HG03159 (cell line): ENCODE measurements around the gene F2RL2.
"Not testable (repeated sequence)": the region's sequence is repeated elsewhere in the genome, so short reads cannot be mapped to it uniquely, and the experiment has no call there.

Experiments
- ATAC-seq: cut with Tn5 transposase; IDR thresholded peaks from one replicate; pipeline ENCODE4 v1.9.1; 2021; ENCODE audit warnings: mild to moderate bottlenecking, moderate library complexity; ENCODE audit not compliant: unreplicated experiment

The F2RL2 gene

DNA sequence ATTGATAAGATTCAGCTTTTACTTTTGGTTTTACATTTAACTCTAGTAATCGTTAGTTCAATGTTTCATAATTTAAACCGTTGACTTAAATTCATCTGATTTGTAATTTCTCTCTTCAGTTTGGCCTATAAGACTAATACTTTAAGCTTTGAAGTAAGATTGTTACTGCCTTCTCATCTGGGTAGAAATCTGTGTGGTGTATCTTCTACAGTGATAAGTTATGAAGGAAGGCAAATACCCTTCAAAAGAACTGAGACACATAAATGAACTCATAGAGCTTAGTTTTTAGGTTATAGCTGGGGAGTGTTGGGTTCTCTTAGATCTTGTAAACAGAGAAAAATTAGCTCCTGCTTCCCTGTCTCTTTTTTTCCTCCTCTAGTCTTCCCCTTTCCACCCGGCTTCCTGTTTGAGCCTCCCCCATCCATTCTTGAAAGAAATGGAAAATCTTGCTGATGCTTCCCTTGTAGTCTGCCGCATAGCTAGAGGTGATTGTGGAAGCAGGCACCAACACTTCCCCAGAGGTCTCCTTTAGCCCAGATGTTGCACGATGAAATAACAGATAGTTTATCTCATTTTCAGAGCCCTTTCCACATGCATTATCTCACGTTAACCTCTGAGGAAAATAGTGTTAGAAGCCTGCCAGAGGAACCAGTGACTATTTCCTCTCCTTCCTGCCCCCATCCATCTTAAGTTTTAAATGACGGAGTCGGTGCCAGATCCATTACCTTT lies 2.0 kb upstream of the F2RL2 start:
- no peak for ATAC-seq

DNA sequence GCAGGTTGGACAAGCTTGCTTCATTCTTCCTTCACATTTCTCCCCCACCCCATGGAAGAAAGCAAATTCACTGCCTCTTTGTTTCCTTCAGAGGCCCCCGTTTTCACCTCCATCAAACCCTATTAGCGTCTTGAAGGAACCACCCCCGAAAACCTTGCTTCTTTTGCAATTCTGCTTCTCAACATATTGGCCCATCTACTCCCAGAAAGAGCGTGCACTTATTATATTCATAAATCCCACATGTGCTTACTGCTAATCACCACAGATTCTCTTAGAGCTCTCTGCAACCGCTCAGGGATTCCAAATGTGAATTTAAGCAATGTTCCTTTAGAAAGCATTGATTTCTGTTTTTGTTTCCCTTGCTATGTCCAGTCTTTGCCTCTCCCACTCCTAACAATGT lies 1.1 kb downstream of the F2RL2 start:
- no peak for ATAC-seq

DNA sequence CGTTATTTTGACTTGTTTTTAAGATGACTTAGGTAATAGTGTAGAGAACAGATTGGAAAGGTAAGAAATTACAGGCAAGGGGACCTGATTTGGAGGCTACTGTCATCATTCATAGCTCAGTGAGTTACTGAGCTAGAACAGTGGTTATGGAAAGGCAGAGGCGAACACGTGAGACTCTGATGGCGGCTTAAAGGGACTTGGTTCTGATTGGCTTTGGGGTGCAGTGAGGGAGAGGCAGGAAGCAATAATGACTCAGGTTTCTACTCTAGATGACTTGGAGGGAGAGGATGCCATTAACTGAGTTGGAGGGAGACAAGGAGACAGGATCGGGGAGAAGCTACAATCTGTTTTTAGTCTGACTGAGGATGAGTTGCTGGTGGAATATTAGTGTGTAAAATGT lies 3.0 kb downstream of the F2RL2 start:
- no peak for ATAC-seq

DNA sequence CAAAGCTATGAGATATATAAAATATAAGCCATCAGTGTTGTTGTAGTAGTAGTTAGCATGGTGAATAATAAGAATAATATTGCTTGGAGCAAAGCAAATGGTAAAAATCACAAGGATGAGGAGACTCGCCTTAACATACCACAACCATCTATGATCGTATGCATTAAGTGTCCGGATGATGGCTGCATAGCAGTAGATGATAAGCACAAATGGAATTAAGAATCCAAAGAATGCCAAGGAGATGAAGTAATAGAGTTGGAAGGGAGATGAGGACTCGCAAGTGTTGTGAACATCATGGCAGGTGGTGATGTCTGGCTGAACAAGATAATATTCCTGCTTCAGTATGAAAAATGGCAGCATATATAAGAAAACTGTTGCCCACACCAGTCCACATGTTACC lies 5.5 kb downstream of the F2RL2 start:
- ATAC-seq = no peak

DNA sequence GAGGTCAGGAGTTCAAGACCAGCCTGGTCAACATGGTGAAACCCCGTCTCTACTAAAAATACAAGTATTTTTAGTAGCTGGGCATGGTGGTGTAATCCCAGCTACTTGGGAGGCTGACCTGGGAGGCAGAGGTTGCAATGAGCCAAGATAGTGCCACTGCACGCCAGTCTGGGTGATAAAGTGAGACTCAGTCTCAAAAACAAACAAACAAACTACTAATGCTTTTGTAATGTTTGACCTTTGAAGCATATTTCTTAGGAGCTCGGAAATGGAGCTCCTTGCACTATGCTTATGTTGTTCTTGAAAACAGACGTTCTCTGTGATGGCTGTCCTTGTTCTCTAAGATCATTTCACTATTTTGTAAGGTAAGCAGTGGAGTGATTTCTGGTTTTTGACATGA lies 6.0 kb downstream of the F2RL2 start:
- ATAC-seq = no peak

DNA sequence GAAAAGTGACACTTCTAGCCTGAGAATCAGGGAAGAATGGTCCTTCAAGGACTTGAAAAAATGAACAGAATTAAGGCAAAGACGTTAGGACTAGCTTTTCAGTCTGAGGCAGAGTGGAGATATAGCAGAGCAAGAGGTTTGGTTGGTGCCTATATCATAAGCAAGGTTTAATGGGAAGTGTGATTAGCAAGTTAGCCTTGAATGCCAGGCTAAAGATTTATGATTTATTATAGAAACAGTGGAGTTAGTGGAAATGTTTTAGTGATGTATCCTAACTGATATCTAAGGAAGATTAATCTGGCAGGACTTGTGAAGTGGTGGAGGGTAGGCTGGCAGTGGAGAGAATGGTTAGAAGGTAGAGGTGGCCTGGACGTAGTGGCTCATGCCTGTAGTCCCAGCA lies 7.0 kb downstream of the F2RL2 start:
- no peak for ATAC-seq

DNA sequence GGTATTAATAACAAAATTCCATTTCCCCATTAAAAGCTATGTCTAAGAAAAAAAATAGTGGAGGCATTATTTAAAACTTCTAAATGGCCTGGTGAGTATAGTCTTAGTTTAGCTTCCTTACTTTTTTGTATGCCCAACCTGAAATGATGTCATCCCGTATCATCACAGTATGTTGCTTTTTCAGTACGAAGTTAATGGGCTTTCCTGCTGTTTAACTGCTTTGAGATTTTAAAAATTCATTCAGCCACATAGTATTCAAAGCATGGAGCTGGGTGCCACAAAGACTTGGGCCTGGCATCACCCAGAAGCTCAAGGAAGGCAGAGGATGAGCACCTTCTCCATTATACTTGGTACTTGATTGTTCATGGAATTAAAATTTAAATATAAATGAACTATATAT lies 7.4 kb downstream of the F2RL2 start:
- no peak for ATAC-seq

DNA sequence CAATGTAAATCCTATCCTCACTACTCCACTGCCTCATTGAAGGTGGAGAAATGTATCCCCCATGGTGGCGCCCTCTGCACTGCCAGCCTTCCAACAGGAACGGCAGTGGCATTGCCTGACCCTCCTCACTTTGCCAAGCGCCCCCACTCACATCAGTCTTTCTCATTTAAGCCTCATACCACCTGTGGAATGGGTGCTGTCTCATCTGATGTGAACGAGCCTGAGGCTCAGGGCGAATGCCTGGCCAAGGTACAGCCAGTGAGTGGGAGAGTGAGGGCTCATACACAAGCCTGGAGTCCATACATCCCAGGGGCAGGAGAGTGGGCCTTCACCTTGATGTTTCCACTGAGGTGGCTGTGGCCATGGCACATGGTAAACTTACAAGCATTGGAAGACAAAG lies 10.3 kb downstream of the F2RL2 start:
- no peak for ATAC-seq

DNA sequence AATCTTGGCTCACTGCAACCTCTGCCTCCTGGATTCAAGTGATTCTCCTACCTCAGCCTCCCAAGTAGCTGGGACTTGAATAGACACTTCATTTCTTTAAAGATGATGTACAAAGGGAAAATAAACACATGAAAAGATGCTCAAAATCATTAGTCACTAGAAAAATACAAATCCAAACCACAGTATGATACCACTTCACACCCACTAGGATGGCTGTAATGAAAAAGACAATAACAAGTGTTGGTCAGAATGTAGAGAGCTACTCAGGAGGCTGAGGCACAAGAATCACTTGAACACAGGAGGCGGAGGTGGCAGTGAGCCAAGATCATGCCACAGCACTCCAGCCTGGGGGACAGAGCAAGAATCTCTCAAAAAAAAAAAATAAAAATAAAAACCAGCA lies 13.0 kb downstream of the F2RL2 start:
- ATAC-seq = no peak

DNA sequence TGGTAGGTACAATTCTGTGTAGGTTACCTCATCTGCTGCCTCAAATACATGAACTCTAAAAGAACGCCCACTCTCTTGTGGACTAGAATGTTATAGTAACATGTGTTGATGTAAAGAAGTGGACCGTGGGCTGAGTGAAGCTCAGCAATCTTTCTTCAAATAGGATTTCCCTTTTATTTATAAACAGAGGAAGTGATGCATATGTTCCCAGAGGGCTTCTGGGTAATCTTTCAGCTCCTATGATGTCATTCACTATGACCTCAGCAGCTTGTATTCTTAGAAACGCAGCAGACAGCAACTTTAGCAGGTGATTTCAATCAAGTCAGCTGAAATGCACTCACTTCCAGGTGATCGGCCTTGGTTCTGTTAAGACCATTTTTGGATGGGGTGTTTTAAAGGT lies 14.4 kb downstream of the F2RL2 start:
- ATAC-seq = no peak

DNA sequence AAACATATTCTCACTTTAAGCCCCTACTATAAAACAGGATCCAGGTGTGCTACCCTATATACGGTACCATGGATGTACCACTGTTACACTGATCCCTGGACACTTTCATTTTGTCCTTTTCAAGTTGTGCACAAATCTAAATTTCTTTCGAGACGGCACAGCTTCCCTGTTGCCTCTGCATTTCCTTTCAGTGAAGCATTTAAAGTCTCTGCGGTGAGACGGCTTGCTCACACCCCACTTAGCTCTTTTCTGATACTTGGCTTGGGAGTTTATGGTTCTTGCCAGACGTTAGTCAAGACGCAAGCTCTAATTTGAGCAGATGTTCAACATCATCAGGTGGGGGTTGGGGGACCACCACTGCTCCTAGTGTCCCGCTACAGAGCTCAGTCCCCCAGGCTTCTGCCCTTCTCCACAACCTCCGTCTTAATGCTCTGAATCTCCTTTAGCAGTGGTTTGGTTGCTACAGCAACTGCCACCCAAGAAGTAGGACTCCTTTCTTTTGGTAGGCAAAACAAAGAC lies 15.8 kb downstream of the F2RL2 start:
- ATAC-seq = no peak

DNA sequence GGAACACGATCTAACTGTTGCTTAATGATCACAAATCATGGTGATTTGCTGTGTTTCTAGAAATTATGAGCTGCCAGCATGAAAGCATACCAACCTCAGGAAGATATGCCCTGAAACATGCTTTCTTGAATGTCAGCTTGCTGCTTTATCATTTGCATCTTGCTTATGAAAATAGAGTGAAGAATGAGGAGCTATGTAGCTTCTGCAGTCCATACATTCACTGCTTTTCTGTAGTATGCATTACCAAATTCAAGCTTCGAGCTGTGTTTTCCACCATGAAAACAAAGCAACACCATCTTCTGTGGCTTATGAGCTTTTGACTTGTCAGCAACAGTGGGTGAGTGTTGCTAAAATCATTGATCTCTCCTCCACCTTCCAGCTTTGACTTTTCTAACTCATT lies 16.5 kb downstream of the F2RL2 start:
- ATAC-seq = no peak

DNA sequence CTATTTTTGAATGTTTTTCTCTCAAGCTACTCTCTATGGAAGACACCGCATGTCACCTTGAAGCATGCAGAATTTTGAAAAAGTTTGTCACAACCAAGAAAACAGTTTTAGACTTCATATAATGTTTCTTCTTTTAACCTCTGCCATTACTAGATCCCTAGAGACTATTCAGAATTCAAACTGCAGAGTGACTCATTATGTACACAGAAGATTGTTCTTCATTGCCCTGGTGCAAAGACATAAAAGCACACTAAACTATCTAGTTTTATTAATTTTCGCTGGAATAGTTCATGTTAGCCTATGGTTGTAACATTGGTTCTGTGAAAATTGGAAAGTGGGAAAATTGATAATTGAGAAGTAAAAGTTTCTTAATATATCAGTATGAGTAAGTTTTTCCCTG lies 18.4 kb downstream of the F2RL2 start:
- no peak for ATAC-seq

DNA sequence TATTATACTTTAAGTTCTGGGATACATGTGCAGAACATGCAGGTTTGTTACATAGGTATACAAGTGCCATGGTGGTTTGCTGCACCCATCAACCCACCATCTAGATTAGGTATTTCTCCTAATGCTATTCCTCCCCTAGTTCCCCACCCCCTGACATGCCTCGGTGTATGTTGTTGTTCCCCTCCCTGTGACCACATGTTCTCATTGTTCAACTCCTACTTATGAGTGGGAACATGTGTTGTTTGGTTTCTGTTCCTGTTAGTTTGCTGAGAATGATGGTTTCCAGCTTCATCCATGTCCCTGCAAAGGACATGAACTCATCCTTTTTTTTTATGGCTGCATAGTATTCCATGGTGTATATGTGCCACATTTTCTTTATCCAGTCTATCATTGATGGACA lies 19.2 kb downstream of the F2RL2 start:
- not testable (repeated sequence) for ATAC-seq

DNA sequence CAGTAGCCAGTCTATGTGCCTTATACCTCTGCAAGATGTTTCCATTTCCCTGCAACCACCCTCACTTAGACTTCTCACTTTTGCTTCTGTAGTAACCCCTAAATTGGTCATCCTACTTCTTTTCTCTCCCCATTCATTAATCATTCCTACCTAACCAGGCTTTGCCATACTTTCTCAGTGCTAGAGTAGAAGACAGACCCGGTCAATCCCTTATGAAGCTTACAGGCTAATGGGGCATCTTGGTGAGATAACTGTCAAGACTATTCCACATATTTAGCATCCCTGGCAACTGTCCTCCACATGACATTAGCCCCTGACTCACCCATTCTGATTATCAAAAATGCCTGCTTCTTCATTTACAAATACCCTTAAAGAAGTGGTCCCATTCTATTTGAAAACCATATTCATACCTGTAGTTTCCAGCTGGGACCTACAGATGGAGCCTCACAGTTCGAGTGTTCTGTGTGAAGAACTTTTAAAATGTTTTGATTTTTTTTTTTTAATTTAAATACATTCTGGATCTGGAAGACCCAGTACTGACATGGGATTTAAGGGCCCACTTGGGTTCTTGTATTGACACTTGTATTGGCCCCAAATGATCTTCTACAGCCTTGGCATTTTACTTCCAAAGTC lies 21.0 kb downstream of the F2RL2 start:
- no peak for ATAC-seq

DNA sequence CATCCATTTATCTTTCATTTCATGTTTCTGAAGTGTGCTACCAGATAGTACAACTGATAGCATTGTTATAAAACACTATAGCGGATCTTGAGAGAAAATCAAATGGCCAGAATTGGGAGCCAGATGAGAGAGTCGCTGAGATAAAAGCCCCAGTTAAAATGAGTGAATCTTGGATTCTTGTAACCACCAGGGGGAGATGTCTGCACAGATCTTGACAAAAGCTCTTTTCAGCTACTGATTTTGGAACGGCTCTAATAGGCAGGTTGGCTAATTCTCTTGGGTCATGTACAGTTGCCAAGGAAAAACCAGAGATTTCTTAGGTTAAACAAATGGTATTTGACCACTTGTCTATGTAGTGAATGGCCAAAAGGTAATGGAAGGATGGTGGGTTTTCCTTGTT lies 21.7 kb downstream of the F2RL2 start:
- ATAC-seq = no peak

DNA sequence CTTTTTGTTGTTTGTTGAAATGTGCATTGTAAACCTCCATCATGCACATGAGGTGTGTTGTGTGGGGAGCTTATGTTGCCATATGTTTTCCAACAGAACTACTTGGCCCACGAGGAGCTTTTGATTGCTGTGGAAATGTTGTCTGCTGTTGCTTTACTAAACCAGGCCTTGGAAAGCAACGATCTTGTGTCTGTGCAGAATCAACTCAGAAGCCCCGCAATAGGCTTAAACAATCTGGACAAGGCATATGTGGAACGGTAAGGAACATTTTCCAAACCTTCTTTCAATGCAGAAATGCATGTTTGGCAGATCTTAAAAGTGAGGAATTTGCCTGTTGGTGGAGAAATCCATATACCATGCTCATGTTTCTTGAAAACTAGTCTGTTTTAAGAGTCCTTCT lies 22.5 kb downstream of the F2RL2 start:
- no peak for ATAC-seq

DNA sequence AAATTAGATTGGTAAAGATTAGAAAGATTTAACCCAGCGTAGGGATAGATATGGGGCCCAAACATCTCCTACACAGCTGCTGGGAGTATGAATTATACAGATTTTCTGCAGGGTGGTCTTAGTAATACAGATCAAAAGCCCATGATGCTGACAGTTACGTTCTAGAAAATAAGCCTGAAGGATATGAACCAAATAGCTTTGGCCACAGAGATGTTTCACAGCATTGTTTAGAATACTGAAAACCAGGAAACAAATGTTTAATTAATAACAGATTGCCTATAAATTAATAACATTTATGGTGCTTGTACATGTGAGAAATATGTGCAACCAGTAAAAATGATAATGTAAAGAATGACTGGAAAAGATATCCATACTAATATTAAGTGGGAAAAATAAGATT lies 24.7 kb downstream of the F2RL2 start:
- ATAC-seq = no peak

DNA sequence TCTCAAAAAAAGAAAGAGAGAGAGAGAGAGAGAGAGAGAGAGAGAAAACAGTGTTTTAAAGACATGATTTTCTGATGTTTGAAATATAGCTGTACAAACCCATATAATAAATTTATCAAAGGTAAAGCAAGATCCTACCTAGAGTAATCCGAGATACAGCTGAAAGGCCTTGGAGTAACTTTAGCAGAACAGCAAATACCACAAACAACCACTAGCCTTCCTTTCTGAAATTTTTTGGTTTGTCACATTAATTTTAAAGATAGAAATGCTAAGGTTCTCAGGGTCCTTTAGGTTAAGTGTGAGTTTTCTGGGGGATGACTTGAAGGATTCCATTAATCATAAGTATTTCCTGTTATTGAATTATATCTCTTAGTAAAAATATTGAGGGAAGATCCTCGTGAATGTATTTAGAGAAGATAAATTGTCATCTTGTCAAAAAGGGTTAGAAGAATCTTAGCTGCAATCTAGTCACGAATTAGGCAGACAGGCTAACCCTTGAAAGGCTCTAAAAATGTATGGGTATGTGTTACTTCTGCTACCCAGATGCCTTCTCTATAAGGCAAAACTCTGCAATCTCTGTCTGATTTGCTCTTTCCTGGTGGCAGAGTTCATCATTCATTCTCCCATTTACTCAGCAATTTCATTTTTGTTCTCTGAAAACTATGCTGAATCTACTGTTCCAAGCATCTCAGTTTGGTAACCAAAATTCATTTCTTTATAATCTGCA lies 27.3 kb downstream of the F2RL2 start:
- no peak for ATAC-seq

DNA sequence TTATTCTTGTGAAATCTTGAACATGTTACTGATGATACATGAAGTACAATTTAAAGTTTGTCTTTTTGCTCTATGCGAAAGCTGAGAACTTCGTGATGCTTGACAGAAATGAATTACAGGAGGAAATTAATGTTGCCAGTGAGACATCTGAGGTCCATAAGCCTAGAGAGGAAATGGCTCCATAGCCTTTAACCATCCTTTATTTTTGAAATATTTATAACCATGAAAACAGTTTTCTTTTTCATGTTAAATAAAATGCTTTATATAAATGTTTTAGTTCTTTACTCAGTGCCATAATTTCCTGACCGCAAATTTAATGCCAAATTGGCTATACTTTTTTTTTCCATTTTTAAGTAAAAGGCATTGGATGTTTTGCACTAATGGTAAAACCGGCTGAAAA lies 29.1 kb downstream of the F2RL2 start:
- ATAC-seq = no peak

DNA sequence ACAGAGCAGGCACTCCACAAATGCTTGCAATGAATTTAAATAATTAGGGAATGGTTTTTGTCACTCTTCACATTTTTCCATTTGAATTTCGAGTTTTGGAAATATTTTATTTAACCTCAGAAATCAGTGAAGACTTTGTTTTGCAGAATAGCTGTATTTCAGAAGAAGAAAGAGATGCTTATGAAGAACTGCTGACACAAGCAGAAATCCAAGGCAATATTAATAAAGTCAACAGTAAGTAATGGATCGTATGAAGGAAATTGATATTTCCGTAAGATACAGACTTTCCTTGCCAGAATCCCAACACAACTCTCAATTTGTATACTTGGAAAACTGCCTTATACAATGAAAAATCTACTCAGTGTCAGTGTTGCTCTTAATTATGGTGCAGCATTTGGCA lies 30.5 kb downstream of the F2RL2 start:
- no peak for ATAC-seq

DNA sequence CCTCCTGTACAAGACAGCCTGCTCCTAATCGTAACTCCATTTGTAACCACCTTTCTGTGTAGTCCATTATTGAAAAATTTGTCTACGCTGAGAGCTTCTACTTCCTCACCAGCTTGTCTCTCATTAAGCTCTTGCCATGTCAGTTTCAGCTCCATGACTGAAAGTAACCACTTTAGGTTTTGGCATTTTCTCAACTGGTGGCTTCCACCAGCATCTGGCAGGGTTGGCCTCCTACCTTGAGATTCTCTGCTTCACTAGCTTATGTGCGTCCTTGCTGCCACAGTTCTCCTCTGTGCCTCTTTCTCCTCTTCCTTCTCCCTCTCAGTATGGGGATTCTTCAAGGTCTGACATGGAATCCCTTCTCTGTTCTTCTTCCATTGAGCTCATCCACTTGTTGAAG lies 31.8 kb downstream of the F2RL2 start:
- ATAC-seq = no peak
